ENCODE data around the gene RTRAF. TPM values are rescaled to one million over a fixed set of nuclear protein-coding genes. Genes with fewer than 3 reads are reported as not detected.

The RTRAF gene
- total RNA-seq, 4 donors from 2014 or later, result 28.2 to 63.5 (median 54.4) TPM

DNA sequence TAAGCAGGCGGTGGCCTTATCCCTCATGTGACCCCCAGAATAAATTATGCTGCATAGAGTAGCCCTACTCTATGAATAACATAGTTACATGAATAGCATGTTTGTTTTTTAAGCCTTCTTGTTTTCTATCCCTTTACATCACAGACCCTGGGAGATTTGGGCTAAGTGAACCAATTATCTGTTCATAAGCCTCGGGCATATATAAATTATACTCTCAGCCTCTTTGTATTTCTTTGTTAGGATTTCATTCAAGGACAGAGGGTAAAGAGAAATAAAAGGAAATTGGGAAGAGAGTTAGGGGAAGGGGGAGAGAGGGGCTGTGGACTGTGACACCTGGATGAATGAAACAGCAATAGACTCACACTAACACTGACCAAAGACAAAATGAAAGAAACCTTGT lies 35.3 kb upstream of the RTRAF start:
- 91% methylated on average over 2 of the region's 2 CpGs for WGBS
- TF ChIP-seq POLR2AphosphoS5 (IDR thresholded peaks at IDR 0.05), result no peak
- TF ChIP-seq, protein P1, sequence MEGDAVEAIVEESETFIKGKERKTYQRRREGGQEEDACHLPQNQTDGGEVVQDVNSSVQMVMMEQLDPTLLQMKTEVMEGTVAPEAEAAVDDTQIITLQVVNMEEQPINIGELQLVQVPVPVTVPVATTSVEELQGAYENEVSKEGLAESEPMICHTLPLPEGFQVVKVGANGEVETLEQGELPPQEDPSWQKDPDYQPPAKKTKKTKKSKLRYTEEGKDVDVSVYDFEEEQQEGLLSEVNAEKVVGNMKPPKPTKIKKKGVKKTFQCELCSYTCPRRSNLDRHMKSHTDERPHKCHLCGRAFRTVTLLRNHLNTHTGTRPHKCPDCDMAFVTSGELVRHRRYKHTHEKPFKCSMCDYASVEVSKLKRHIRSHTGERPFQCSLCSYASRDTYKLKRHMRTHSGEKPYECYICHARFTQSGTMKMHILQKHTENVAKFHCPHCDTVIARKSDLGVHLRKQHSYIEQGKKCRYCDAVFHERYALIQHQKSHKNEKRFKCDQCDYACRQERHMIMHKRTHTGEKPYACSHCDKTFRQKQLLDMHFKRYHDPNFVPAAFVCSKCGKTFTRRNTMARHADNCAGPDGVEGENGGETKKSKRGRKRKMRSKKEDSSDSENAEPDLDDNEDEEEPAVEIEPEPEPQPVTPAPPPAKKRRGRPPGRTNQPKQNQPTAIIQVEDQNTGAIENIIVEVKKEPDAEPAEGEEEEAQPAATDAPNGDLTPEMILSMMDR (IDR thresholded peaks at IDR 0.05), result no peak
- TF ChIP-seq POLR2A (IDR thresholded peaks at IDR 0.05), result no peak
- no peak for TF ChIP-seq EP300 (IDR thresholded peaks at IDR 0.05)
- Histone ChIP-seq H3K27ac (no peak overlapping the region), H3K4me1 (no peaks in the 10 kb centered on the region), H3K9me3 (no peaks in the 10 kb centered on the region), H3K36me3 (no peaks in the 10 kb centered on the region), H3K27me3 (no peaks in the 10 kb centered on the region), H3K4me3 (no peak overlapping the region)
- DNase-seq (ENCODE audit: low spot score in 2 of 2), result no peak

DNA sequence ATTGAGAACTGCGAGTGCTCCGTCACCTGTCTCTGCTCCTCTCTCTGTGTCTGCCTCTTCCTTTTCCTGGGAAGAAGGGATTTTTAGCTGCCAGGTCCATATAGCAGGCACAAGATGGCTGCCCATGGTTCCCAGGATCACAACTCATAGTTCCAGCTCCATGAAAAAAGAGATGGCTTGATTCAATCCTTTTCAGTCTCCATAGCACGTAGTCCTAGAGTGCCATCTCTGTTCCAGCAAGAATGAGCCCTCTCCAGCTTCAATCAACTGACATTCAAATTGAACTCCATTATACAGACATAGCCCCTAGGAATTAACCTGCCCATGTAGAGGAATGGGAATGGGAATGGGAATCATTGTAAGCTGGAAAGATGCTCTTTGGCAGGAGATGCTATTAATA lies 34.7 kb upstream of the RTRAF start:
- Histone ChIP-seq H3K4me3 (no peak overlapping the region), H3K27me3 (no peaks in the 10 kb centered on the region), H3K27ac (no peak overlapping the region), H3K9me3 (no peaks in the 10 kb centered on the region), H3K36me3 (no peaks in the 10 kb centered on the region), H3K4me1 (no peaks in the 10 kb centered on the region)
- 92% methylated on average over 3 of the region's 3 CpGs for WGBS
- no peak for DNase-seq (ENCODE audit: low spot score in 2 of 2)
- no peak for TF ChIP-seq POLR2A (IDR thresholded peaks at IDR 0.05)
- TF ChIP-seq, protein P1 (IDR thresholded peaks at IDR 0.05), result no peak
- TF ChIP-seq EP300 (IDR thresholded peaks at IDR 0.05), result no peak
- TF ChIP-seq POLR2AphosphoS5 (IDR thresholded peaks at IDR 0.05), result no peak

DNA sequence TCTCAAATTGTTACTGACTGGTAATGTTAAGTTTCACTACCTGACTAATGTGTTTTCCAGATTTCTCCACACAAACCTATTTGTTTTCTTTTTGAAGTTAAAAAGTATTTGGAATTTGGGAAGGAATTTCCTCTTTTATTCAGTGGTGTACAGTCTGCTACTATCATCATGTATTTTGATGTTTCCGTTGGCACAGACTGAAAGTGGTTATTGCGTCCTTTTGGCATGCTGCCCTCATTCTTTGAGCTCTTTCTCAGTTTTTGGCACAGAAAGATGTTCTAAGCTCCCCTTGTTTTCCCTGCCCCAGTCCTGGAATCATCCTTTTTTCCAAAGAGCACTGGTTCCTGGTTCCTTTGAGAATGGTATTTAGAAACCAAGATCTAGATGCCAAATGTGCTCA lies 31.4 kb upstream of the RTRAF start:
- no peak for DNase-seq (ENCODE audit: low spot score in 2 of 2)
- Histone ChIP-seq H3K4me1 (peaks cover 6% of the 10 kb centered on the region), H3K27me3 (no peaks in the 10 kb centered on the region), H3K9me3 (no peaks in the 10 kb centered on the region), H3K4me3 (no peak overlapping the region), H3K27ac (no peak overlapping the region), H3K36me3 (no peaks in the 10 kb centered on the region)
- 49% methylated on average over 2 of the region's 2 CpGs for WGBS
- TF ChIP-seq, protein P1 (IDR thresholded peaks at IDR 0.05), result no peak
- TF ChIP-seq POLR2AphosphoS5 (IDR thresholded peaks at IDR 0.05) (no peak), POLR2A (IDR thresholded peaks at IDR 0.05) (no peak), EP300 (IDR thresholded peaks at IDR 0.05) (no peak)

DNA sequence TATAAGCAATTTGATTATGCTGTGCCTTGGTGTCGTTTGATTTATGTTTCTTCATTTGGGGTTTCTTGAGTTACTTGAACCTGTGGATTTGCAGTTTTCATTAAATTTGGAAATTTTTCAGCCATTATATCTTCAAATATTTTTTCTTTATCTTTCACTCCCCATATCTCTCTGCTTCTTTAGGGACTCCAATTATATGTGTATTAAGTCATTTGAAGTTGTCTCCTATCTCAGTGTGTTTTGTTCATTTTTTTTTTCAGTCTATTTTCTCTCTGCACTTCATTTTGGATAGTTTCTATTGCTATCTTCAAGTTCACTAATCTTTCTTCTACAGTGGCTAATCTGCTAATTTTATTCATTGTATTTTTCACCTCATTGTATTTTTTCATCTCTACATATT lies 29.4 kb upstream of the RTRAF start:
- H3K36me3 ChIP-seq, result no peaks in the 10 kb centered on the region
- 97% methylated on average over 1 of the region's 1 CpG for WGBS
- DNase-seq (ENCODE audit: low spot score in 2 of 2), result no peak
- H3K27ac ChIP-seq, result no peak overlapping the region
- H3K4me3 ChIP-seq, result no peak overlapping the region
- no peaks in the 10 kb centered on the region for H3K27me3 ChIP-seq
- peaks cover 10% of the 10 kb centered on the region for H3K4me1 ChIP-seq
- H3K9me3 ChIP-seq, result no peaks in the 10 kb centered on the region
- TF ChIP-seq EP300 (IDR thresholded peaks at IDR 0.05) (no peak), POLR2A (IDR thresholded peaks at IDR 0.05) (no peak), POLR2AphosphoS5 (IDR thresholded peaks at IDR 0.05) (no peak)
- TF ChIP-seq, protein P1 (IDR thresholded peaks at IDR 0.05), result no peak

DNA sequence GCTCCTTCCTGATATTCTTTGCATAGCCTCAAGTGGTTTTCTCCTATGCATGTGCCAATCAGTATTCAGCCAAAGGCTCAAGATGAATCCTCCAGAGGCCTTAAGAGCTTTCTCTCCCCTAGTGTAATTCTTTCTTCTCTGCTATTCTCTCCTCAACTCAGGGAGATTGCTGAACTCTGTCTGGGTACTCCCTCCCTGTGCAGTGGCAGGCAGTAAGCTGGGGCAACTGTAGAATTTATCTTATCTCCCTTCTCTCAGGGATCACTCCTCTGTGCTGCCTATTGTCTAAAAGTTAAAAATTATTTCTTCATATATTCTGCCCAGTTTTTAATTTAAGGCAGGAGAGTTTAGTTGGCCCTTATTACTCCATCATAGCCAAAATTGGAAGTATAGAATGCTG lies 28.5 kb upstream of the RTRAF start:
- Histone ChIP-seq H3K4me1 (peaks cover 10% of the 10 kb centered on the region), H3K4me3 (no peak overlapping the region), H3K27me3 (no peaks in the 10 kb centered on the region), H3K27ac (no peak overlapping the region), H3K36me3 (no peaks in the 10 kb centered on the region), H3K9me3 (no peaks in the 10 kb centered on the region)
- DNase-seq (ENCODE audit: low spot score in 2 of 2), result no peak
- TF ChIP-seq, protein P1 (IDR thresholded peaks at IDR 0.05), result no peak
- no peak for TF ChIP-seq EP300 (IDR thresholded peaks at IDR 0.05)
- TF ChIP-seq POLR2A (IDR thresholded peaks at IDR 0.05), result no peak
